CD14-positive monocyte (primary cell): ENCODE results near the gene DUOX2. TPM values are rescaled to one million over a fixed set of nuclear protein-coding genes. Genes with fewer than 3 reads are reported as not detected.

Source experiments
- DNase-seq, 3 donors: peaks; one replicate each; pipeline ENCODE4 v3.0.0-alpha.2; 2011 to 2022
- H2AFZ ChIP-seq: 2 replicates; pipeline ENCODE4 v1.6.0; 2012; ENCODE audit warnings: mild to moderate bottlenecking, low read depth, low read length, inconsistent platforms; ENCODE audit not compliant: insufficient read depth, poor library complexity, severe bottlenecking
- H3K27ac ChIP-seq, 2 donors: 1 replicate in 1 of 2; 2 replicates in 1 of 2; pipeline ENCODE4 v1.5.1; 2012 to 2013; ENCODE audit warnings: low read length in 2 of 2, control low read depth in 1 of 2, inconsistent platforms in 1 of 2, low read depth in 1 of 2, mild to moderate bottlenecking in 1 of 2
- H3K27me3 ChIP-seq, 2 donors: one replicate each; pipeline versions ENCODE4 v1.6.0 to v1.6.1; 2011 to 2013; ENCODE audit warnings: low read length in 2 of 2; ENCODE audit not compliant: control insufficient read depth in 2 of 2, insufficient read depth in 2 of 2
- H3K36me3 ChIP-seq, 2 donors: replicated peaks in 1 of 2; 1 replicate in 1 of 2; 2 replicates in 1 of 2; pipeline versions ENCODE4 v1.5.1 to v1.6.1; 2012 to 2013; ENCODE audit warnings: low read length in 2 of 2, control low read depth in 1 of 2, inconsistent platforms in 1 of 2, mild to moderate bottlenecking in 1 of 2; ENCODE audit not compliant: insufficient read depth in 2 of 2, control insufficient read depth in 1 of 2
- H3K4me1 ChIP-seq, 2 donors: 1 replicate in 1 of 2; 2 replicates in 1 of 2; pipeline versions ENCODE4 v1.5.1 to v1.6.1; 2012 to 2013; ENCODE audit warnings: low read length in 2 of 2, control low read depth in 1 of 2, inconsistent platforms in 1 of 2, mild to moderate bottlenecking in 1 of 2, moderate library complexity in 1 of 2; ENCODE audit not compliant: insufficient read depth in 2 of 2, control insufficient read depth in 1 of 2
- H3K4me2 ChIP-seq: replicated peaks from 2 replicates; pipeline ENCODE3; 2012; ENCODE audit warnings: low read length, moderate library complexity, mild to moderate bottlenecking; ENCODE audit not compliant: poor library complexity, severe bottlenecking; ENCODE audit errors: extremely low read depth
- H3K4me3 ChIP-seq, 3 experiments: fragments of 200-600 bp in 1 of 3; sonication (generic) in 1 of 3; replicated peaks in 1 of 3; 1 replicate in 2 of 3; 2 replicates in 1 of 3; pipeline ENCODE4 v1.5.1; 2011 to 2013; ENCODE audit warnings: low read length in 3 of 3, mild to moderate bottlenecking in 3 of 3, control low read depth in 2 of 3, low read depth in 2 of 3, inconsistent platforms in 1 of 3, moderate library complexity in 1 of 3
- H3K79me2 ChIP-seq: 2 replicates; pipeline ENCODE4 v1.6.0; 2012; ENCODE audit warnings: mild to moderate bottlenecking, control low read depth, inconsistent platforms, low read length, moderate library complexity; ENCODE audit not compliant: insufficient read depth
- H3K9ac ChIP-seq: 2 replicates; pipeline ENCODE4 v1.6.0; 2017; ENCODE audit warnings: low read length, mild to moderate bottlenecking; ENCODE audit not compliant: insufficient read depth, poor library complexity, severe bottlenecking
- H3K9me3 ChIP-seq, 2 donors: replicated peaks in 1 of 2; 1 replicate in 1 of 2; 2 replicates in 1 of 2; pipeline versions ENCODE4 v1.5.1 to v1.6.1; 2012 to 2013; ENCODE audit warnings: low read length in 2 of 2, control low read depth in 1 of 2; ENCODE audit not compliant: control insufficient read depth in 1 of 2, insufficient read depth in 1 of 2
- H4K20me1 ChIP-seq: 2 replicates; pipeline ENCODE4 v1.6.0; 2012; ENCODE audit warnings: mild to moderate bottlenecking, low read length, control low read depth, moderate library complexity; ENCODE audit not compliant: insufficient read depth
- H3K27ac Mint-ChIP-seq, 7 donors: one replicate each; pipeline ENCODE4 v1.8.0; 2020; ENCODE audit warnings: mild to moderate bottlenecking in 7 of 7, mixed read lengths in 7 of 7, moderate library complexity in 6 of 7, inconsistent platforms in 2 of 7
- H3K27me3 Mint-ChIP-seq, 3 donors: one replicate each; pipeline ENCODE4 v1.8.0; 2021 to 2022; ENCODE audit warnings: low read depth in 3 of 3, mild to moderate bottlenecking in 3 of 3, mixed read lengths in 3 of 3, moderate library complexity in 3 of 3, inconsistent platforms in 1 of 3
- H3K36me3 Mint-ChIP-seq, 2 donors: one replicate each; pipeline ENCODE4 v1.8.0; 2020; ENCODE audit warnings: mixed read lengths in 2 of 2, inconsistent platforms in 1 of 2, mild to moderate bottlenecking in 1 of 2
- H3K4me1 Mint-ChIP-seq: one replicate; pipeline ENCODE4 v1.8.0; 2020; ENCODE audit warnings: mild to moderate bottlenecking, mixed read lengths
- H3K4me3 Mint-ChIP-seq, 2 donors: one replicate each; pipeline ENCODE4 v1.8.0; 2020; ENCODE audit warnings: mild to moderate bottlenecking in 2 of 2, mixed read lengths in 2 of 2, moderate library complexity in 1 of 2
- H3K9me3 Mint-ChIP-seq, 7 donors: one replicate each; pipeline ENCODE4 v1.8.0; 2020 to 2022; ENCODE audit warnings: mixed read lengths in 7 of 7, mild to moderate bottlenecking in 6 of 7, moderate library complexity in 6 of 7, inconsistent platforms in 2 of 7
- CTCF ChIP-seq: fragments of 200-600 bp; IDR thresholded peaks from one replicate; pipeline ENCODE4 v1.8.0; 2022; ENCODE audit warnings: antibody characterized with exemption, mild to moderate bottlenecking
- WGBS: methylation state at CpG from one replicate; pipeline ENCODE4 v1.1.5; 2013; ENCODE audit warnings: missing lambda C conversion rate; ENCODE audit not compliant: insufficient coverage; 5-methylcytosine and 5-hydroxymethylcytosine counted together
- intact Hi-C, 2 donors: fragments of 100-400 bp; cut with micrococcal nuclease; formaldehyde crosslinking; loops; one replicate each; pipeline versions ENCODE4 v1.15.0 to v1.15.1; 2023
- polyA plus RNA-seq, 3 donors: library from polyadenylated mRNA; depleted of rRNA in 1 of 3; unstranded in 2 of 3; stranded (reverse) in 1 of 3; fragments of 300-500 nt in 2 of 3; fragments of >200 nt in 1 of 3; fragmentation: Illumina TruSeq in 2 of 3; gene quantifications; 1 replicate in 2 of 3; 2 replicates in 1 of 3; pipeline ENCODE4 v1.2.3, GENCODE V29; 2012 to 2021

Gene DUOX2
- polyA plus RNA-seq, 3 donors, result 0.01 TPM; not detected in 2

DNA sequence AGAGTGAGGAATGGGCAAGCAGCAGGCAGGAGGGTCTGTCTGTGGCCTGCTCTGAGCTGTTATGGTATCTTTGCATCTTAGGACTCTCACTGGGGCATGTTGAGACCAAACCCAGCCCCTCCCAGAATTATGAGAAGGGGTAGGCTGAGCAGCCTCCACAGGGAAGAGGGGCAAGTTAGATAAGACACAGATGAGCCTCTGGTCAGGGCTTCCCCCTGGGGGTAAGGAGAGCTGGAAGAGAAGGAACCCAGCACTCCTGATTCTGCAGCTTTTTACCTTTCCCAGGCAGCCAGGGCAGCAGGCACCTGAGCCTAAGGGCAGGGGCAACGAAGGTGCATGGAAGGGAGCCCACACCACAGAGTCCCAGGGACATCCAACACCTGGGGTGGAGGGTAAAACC is 35.1 kb upstream of the DUOX2 start:
- peaks cover 0 to 3% (median 0%) of the 10 kb centered on the region in 7 donors for H3K9me3 Mint-ChIP-seq
- Histone ChIP-seq H3K4me2 (no peak overlapping the region), H3K9ac (no peak overlapping the region), H2AFZ (no peak overlapping the region), H4K20me1 (no peaks in the 10 kb centered on the region), H3K9me3 (no peaks in the 10 kb centered on the region), H3K4me1 (no peaks in the 10 kb centered on the region), H3K79me2 (no peaks in the 10 kb centered on the region), H3K27me3 (no peaks in the 10 kb centered on the region), H3K36me3 (no peaks in the 10 kb centered on the region), H3K4me3 (no peak overlapping the region), H3K27ac (no peak overlapping the region)
- no peak for TF ChIP-seq CTCF
- WGBS, result no CpG with 5 or more reads among the region's 1 CpG
- H3K4me3 Mint-ChIP-seq, result no peak overlapping the region
- no peak for DNase-seq
- peaks cover 6 to 9% (median 8%) of the 10 kb centered on the region in 3 donors for H3K27me3 Mint-ChIP-seq
- no peak overlapping the region for H3K27ac Mint-ChIP-seq
- intact Hi-C loops, result no loop called here
- H3K4me1 Mint-ChIP-seq, result no peaks in the 10 kb centered on the region
- peaks cover 0 to 7% of the 10 kb centered on the region in 2 donors for H3K36me3 Mint-ChIP-seq

- H3K27me3 Mint-ChIP-seq, result peaks cover 4 to 9% (median 8%) of the 10 kb centered on the region in 3 donors
- no peak overlapping the region for H3K27ac Mint-ChIP-seq
- Histone ChIP-seq H2AFZ (no peak overlapping the region), H3K4me1 (no peaks in the 10 kb centered on the region), H3K36me3 (no peaks in the 10 kb centered on the region), H3K79me2 (no peaks in the 10 kb centered on the region), H4K20me1 (no peaks in the 10 kb centered on the region), H3K27ac (no peak overlapping the region), H3K27me3 (no peaks in the 10 kb centered on the region), H3K9me3 (no peaks in the 10 kb centered on the region), H3K9ac (no peak overlapping the region), H3K4me3 (no peak overlapping the region), H3K4me2 (no peak overlapping the region)
- intact Hi-C loops, result no loop called here
- WGBS, result 98% methylated on average over 7 of the region's 12 CpGs
- no peak overlapping the region for H3K4me3 Mint-ChIP-seq
- H3K9me3 Mint-ChIP-seq, result peaks cover 0 to 3% (median 0%) of the 10 kb centered on the region in 7 donors
- H3K36me3 Mint-ChIP-seq, result peaks cover 0 to 7% of the 10 kb centered on the region in 2 donors
- no peak for TF ChIP-seq CTCF
- no peak for DNase-seq
- H3K4me1 Mint-ChIP-seq, result no peaks in the 10 kb centered on the region
These were observed 34.4 kb upstream of the DUOX2 start for GRCh38 chr15:45148076-45149059.
